Liver (tissue), 2 donors: Measurements from ENCODE around the gene PHETA1.

Experiments used
- CTCF ChIP-seq: fragments of 150-350 bp; IDR thresholded peaks from 2 replicates; pipeline ENCODE4 v1.5.1; 2017; ENCODE audit warnings: improper control_type of control experiment, low read depth, low read length; ENCODE audit not compliant: missing input control
- YY1 ChIP-seq: IDR thresholded peaks from 2 replicates; pipeline ENCODE4 v1.6.1; 2016; ENCODE audit warnings: antibody characterized with exemption, mild to moderate bottlenecking
- ZBTB33 ChIP-seq: IDR thresholded peaks from 2 replicates; pipeline ENCODE4 v1.6.1; 2016; ENCODE audit warnings: antibody characterized with exemption
- donor health status: healthy.

- TF ChIP-seq CTCF (no peak), ZBTB33 (no peak), YY1 (no peak)
These were observed 39.9 kb upstream of the PHETA1 start for GRCh38 chr12:111408686-111409402.
